Kidney (tissue), 14 donors: ENCODE measurements around the gene LBX1. TPM values are rescaled to one million over a fixed set of nuclear protein-coding genes. Genes with fewer than 3 reads are reported as not detected.

Experiments
- DNase-seq, 5 donors: peaks; one replicate each; pipeline ENCODE4 v3.0.0-alpha.2; 2013 to 2020
- FAIRE-seq: peaks from 2 replicates; lab custom pipeline; 2012; peaks lifted over from hg19 to GRCh38; lab: Jason Lieb, UNC
- H3K27ac ChIP-seq, 2 donors: one replicate each; pipeline ENCODE4 v1.7.0; 2013; ENCODE audit warnings: low read depth in 2 of 2, low read length in 2 of 2, inconsistent platforms in 1 of 2
- H3K27me3 ChIP-seq: one replicate; pipeline ENCODE4 v1.7.1; 2013; ENCODE audit warnings: low read length, inconsistent platforms; ENCODE audit not compliant: control insufficient read depth, insufficient read depth
- H3K36me3 ChIP-seq, 3 donors: one replicate each; pipeline versions ENCODE4 v1.7.0 to v1.7.1; 2013; ENCODE audit warnings: low read length in 3 of 3, control low read depth in 1 of 3, inconsistent platforms in 1 of 3; ENCODE audit not compliant: insufficient read depth in 3 of 3, control insufficient read depth in 2 of 3
- H3K4me1 ChIP-seq, 3 donors: one replicate each; pipeline versions ENCODE4 v1.7.0 to v1.7.1; 2013; ENCODE audit warnings: low read length in 3 of 3, inconsistent platforms in 1 of 3, low read depth in 1 of 3; ENCODE audit not compliant: control insufficient read depth in 2 of 3, insufficient read depth in 2 of 3
- H3K4me3 ChIP-seq, 3 donors: one replicate each; pipeline versions ENCODE4 v1.7.0 to v1.8.1; 2013; ENCODE audit warnings: low read length in 3 of 3, control low read depth in 1 of 3, inconsistent platforms in 1 of 3
- H3K9ac ChIP-seq, 3 donors: one replicate each; pipeline versions ENCODE4 v1.7.0 to v1.7.1; 2013; ENCODE audit warnings: low read length in 3 of 3, control low read depth in 1 of 3, inconsistent platforms in 1 of 3
- H3K9me3 ChIP-seq, 3 donors: one replicate each; pipeline versions ENCODE4 v1.7.0 to v1.7.1; 2013; ENCODE audit warnings: low read length in 3 of 3, control low read depth in 1 of 3, inconsistent platforms in 1 of 3; ENCODE audit not compliant: control insufficient read depth in 2 of 3, insufficient read depth in 1 of 3
- CTCF ChIP-seq: IDR thresholded peaks from 3 replicates; pipeline ENCODE4 v1.5.1; 2012; ENCODE audit warnings: mild to moderate bottlenecking, moderate library complexity, borderline replicate concordance; ENCODE audit not compliant: insufficient read depth; ENCODE audit errors: extremely low read depth
- intact Hi-C: fragments of 100-400 bp; cut with DNase I; formaldehyde crosslinking; loops from one replicate; pipeline ENCODE4 v1.11.1; 2022
- polyA plus RNA-seq: library from polyadenylated mRNA; stranded (reverse); fragments of 350-450 nt; fragmentation: Illumina TruSeq; extraction: RNeasy Lipid Tissue Mini Kit (QIAGEN cat#74804); gene quantifications from one replicate; pipeline ENCODE4 v1.2.3, GENCODE V29; 2014; ENCODE audit warnings: low read depth, low replicate concordance; ENCODE audit not compliant: insufficient read depth
- total RNA-seq: library from RNA; stranded (reverse); fragmentation: NEBNext Ultra II Directional; extraction: Animal tissue kit (Norgen Biotek cat#: 25700); gene quantifications from one replicate; pipeline ENCODE4 v1.2.1, GENCODE V29; 2021
- donor health status: control.
- donor health status: control.
- donor health status: control.
- donor health status: control.
- donor health status: control.
- donor health status: DM: yes; HTN: yes; CAD: no.
- donor health status: Normal renal cell carcinoma (clear cell type).

The LBX1 gene
- total and polyA plus RNA-seq, 2 donors from 2014 or later, result not detected

- no peak for TF ChIP-seq CTCF
- H3K4me3 ChIP-seq, result no peak overlapping the region
- intact Hi-C loops, result no loop called here
- H3K4me1 ChIP-seq, result no peaks in the 10 kb centered on the region
- no peaks in the 10 kb centered on the region for H3K9me3 ChIP-seq
- FAIRE-seq (no peak), DNase-seq (no peak)
- H3K9ac ChIP-seq, result no peak overlapping the region
- H3K27me3 ChIP-seq, result no peaks in the 10 kb centered on the region
- no peak overlapping the region for H3K27ac ChIP-seq
- no peaks in the 10 kb centered on the region for H3K36me3 ChIP-seq
Observed at GRCh38 chr10:101183458-101184183, 45.6 kb downstream of the LBX1 start.

GRCh38 chr10:101182936-101183335, 46.3 kb downstream of the LBX1 start:
- FAIRE-seq, result no peak
- no peaks in the 10 kb centered on the region for H3K9me3 ChIP-seq
- no peak overlapping the region for H3K27ac ChIP-seq
- no peaks in the 10 kb centered on the region for H3K4me1 ChIP-seq
- no peak overlapping the region for H3K9ac ChIP-seq
- H3K27me3 ChIP-seq, result no peaks in the 10 kb centered on the region
- no peak for TF ChIP-seq CTCF
- H3K4me3 ChIP-seq, result no peak overlapping the region
- intact Hi-C loops, result no loop called here
- H3K36me3 ChIP-seq, result no peaks in the 10 kb centered on the region
- DNase-seq, result no peak

Other genes starting within 250 kb of the LBX1 start
- 81.5 TPM for gene MRPL43, start 242.0 kb downstream of the LBX1 start, total RNA-seq
- gene MRPL43, start 242.0 kb downstream of the LBX1 start, polyA plus RNA-seq, result 157 TPM
- 8.9 TPM for gene TWNK, start 241.9 kb downstream of the LBX1 start, total RNA-seq
- 3.8 TPM for gene TWNK, start 241.9 kb downstream of the LBX1 start, polyA plus RNA-seq
- 54.7 TPM for gene LZTS2, start 229.7 kb downstream of the LBX1 start, total RNA-seq
- gene LZTS2, start 229.7 kb downstream of the LBX1 start, polyA plus RNA-seq, result 47.3 TPM
- gene PDZD7, start 198.3 kb downstream of the LBX1 start, total RNA-seq, result 1.6 TPM
- gene PDZD7, start 198.3 kb downstream of the LBX1 start, polyA plus RNA-seq, result 1.9 TPM
- gene SFXN3, start 198.2 kb downstream of the LBX1 start, total RNA-seq, result 51.6 TPM
- gene SFXN3, start 198.2 kb downstream of the LBX1 start, polyA plus RNA-seq, result 23.3 TPM
- 9.8 TPM for gene KAZALD1, start 167.5 kb downstream of the LBX1 start, total RNA-seq
- 9.7 TPM for gene KAZALD1, start 167.5 kb downstream of the LBX1 start, polyA plus RNA-seq
- not detected for gene TLX1, start 98.2 kb downstream of the LBX1 start, total RNA-seq
- gene TLX1, start 98.2 kb downstream of the LBX1 start, polyA plus RNA-seq, result not detected
- gene BTRC, start 124.7 kb upstream of the LBX1 start, total RNA-seq, result 18.0 TPM
- 6.7 TPM for gene BTRC, start 124.7 kb upstream of the LBX1 start, polyA plus RNA-seq